Measurements from ENCODE around the gene SHC1.
A peak's percentile ranks its signal among the peaks of the same experiment; 100 is the strongest.

SHC1 gene

DNA sequence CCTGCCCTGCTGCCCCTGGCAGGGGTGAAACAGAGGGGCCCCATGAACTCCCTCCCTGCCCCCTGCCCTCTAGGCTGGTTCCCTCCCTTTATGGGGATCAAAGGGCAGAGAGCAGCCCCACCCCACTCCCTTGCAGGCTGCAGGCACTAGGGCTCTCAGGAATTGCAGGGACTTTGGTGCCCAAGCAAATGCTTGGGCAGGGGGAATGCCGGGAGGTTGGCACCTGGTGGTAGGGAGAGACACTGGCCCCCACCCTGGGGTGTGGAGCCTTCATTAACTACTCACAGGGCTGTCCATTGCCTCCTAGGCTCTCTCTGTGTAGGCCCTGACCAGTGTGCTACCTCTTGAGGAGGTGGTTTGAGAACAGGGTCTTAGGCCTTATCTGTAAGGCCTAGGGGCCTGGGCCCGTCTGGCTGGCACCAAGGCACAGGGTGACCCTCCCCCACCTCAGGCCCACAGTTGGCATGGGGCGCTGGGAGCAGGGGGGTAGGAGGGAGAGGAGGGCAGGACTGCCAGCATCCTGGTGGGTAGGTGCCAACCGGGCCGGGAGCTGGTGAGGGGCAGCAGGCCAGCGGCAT, 36.8 kb upstream of the SHC1 start:
- no peak for DNase-seq

DNA sequence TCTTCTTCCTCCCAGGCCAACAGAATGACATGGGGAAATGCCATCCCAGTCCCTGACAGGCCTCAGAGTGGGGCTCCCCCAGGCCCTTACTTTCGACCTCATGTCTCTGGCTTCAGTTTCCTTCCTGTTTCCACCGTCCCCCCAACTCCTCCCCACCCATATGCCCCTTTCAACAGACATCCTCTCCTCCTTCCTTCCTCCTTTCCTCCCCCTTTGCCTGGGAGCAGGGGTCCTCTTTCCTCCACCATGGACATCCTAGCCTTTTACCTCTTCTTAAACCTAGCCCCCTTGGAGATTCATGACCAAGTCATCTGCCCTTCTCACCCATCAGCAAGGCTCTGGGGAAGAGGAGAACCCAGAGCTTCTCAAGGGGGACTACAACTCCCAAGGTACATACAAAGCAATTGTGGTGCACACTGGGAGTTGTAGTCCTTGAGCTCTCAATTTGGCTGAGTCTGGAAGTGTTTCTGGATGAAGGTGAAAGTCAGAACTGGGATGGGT, 36.1 kb upstream of the SHC1 start:
- DNase-seq = no peak

DNA sequence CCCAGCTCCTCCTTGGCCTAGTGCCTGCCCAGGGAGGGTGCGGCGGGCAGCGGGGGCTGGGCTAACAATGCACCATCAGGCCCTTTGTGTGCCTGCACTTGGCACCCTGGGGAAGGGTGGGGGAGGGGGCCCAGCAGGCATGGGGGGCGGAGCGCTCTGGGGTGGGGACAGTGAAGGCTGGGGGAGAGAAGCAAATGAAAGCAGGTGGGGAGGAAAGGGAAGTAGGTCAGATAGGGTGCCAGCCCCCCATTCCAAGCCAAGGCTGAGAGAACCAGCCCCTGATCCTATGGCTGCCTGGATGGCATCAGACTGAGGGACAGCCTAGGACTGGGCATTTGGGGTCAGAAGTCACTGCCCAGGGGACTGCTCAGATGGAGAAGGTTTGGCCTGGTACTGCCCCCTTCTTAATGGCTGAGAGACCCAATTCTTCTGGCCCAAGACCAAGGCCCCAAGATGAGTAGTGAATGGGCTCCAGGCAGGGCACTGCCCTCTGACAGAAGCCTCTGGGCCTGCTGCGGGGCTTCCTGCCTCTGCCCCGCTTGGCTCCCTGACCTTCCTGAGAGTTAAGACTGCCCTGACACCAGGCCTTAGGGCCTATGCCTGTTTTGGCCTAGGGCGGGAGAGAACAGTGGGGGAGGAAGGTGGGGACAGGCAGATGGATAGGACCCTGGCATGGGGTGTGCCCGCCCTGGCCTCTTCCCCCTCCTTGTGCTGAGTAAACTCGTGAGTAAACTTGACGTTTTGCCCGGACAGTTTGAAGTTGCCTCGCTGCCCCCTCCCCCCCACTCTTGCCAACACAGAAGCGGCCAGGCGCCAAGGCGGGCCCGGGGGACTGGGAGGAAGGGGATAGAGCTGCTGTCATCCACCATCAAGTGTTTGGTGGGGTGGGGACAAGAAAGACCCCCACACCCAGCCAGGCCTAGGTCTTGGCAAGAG, 34.8 kb upstream of the SHC1 start:
- DNase-seq = no peak

DNA sequence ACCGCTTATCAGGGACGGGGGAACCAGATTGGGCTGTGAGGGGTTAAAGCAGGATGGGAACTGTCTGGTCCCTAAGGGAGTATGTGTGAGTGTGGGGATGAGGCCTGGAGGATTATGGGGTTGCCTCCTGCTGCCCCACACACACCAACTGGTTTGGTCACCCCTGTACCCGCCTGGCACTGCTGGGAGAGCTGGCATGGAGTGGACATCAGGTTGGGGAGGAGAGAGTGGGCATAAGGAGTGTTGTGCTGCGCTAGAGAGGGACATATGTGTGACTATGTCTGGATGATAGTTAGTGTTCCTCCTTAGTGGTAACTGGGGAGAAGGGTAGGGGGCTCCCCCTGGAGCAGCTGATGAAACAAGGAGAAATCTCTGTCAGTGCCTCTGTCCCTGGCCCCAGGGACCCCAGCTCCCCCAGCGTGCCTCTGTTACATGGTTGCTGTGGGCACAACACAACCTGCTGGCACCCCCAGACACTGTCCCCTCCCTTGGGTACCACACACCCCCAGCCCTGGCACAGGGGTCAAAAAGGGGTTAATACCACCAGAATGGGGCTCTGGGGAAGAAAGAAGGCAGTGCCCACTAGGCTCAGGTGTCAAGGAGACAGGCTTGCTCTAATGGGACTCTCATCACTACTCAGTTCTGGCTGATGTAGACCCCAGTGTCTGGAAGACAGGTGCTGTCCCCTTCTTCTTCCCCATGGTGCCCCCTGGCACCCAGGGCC, 34.0 kb upstream of the SHC1 start:
- no peak for DNase-seq

DNA sequence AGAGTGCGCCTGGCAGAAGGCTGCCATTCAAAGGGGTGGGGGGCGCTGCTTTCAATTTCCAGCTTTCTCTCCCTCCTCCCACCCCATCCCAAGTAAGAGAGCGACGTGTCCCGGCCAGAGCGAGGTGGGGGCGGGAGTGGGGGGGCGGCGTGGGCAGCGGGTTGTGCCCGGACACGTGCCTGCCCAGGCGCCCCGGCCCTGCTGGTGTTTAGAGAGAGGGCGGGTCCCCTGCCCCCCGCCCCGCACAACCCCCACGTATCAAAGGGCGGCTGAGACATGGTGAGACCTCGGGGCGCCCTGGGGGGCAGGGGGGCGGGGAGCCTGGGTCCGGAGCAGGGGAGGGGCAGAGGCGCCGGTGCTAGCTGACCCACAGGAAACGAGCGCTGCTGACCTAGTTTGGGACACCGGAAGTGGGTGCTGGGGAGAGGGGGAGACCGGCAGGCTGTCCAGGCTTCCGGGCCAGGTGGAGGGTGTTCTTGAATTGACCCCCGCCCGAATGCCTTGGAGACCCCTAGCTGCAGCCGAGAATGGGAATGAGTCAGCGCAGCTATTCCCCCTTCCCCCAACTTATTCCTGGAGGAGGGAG, 33.3 kb upstream of the SHC1 start:
- no peak for DNase-seq

DNA sequence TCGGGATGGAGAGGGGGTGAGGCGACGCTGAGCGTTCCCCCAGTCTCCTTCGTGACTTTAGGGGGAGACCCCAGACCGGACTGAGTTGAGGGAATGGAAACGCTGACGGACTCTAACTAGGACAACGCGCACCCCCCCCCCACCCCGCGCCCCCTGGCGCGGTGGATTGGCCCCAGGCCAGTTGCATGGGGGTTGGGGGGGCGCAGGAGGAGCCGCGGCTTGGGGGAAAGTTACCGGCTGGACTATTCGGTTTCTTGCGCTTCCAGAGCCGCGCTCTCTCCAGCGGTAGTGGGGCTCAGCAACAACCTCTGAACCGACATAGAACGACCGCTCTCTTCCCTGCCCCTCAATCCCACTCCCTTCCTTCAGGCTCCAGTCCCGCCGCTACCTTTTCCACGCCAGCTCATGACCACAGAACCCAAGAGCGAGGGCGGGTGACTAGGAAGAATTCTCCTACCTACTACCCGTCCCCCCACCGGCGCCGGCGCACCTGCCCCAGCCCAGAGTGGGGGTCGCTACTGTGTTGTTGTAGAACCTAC, 32.7 kb upstream of the SHC1 start:
- no peak for DNase-seq

DNA sequence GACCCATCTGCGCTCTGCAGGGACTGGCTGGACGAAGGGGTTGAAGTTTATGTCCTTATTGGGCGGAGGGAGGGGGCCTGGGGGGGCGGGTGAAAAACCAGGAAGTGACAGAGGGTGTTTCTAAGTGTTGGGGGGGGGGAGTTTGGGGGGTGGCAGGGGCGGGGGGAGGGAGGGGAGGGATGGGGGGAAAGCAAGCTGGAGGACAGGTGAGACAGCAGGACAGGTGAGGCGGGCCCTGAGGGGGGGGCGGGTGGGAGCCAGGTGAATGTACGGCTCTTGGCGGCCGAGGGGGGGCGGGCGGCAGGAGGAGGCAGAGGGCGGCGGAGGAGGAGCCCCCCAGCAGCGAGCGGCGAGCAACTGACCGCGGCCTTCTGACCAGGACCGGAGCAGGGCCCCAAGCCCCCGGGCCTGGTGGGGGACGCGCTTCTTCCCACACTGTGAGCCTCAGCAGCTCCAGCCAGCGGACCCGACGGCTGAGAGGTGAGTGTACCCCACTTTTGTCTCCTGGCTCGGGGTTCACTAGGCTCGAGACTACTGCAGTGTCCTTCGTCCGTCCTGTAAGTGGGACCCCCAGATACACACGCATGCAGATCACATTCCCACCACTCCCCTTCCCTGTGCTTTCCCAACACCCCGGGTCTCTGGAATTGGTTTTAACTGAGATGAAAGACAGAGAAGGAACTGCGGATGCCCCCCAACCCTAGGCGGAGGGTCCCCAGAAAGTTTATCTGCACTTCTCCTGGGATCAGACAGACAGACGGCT, 32.1 kb upstream of the SHC1 start, which contains the start of gene ZBTB7B:
Gene ZBTB7B, plus strand, starts transcription at position 339 of the 763 bp plus-strand sequence. CDS start 11,859 bp downstream, outside the sequence.
- DNase-seq = no peak

DNA sequence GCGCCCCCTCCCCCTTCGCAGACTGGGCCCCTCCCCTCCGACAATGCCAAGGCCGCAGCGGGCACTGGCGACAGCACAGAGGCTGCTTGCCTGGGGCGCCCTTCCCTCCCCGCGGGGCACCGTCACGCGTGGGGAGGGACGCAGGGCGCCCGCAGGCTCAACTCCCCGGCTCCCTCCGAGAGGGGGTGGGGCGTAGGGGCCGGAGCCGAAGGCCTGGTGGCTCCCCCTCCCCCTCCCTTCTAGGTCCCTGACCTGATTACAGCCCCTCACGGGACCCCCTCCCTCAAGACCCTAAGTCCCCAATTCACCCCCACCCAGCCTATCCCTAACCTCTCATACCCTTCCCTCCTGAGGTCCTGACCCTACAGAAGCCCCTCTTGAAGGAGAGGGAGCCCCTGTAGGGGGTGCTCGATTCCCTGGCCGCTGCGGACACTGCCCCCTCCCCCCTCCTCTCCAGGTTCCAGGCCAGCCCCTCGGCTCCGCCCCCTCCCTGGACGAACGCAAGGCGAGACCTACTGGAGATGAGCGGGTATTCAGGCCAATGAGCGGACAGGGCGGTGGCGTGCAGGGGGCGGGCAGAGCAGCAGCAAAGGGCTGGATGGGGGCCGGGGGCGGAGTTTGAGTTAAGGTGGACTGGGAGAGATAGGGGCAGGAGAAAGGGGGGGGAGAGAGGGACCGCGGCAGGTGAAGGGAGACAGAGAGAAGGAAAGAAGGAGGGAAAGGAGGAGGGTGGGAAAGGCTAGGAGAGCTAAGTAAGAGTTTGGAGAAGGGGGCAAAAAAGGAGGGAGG, 31.3 kb upstream of the SHC1 start:
- DNase-seq = peak; percentile 98

DNA sequence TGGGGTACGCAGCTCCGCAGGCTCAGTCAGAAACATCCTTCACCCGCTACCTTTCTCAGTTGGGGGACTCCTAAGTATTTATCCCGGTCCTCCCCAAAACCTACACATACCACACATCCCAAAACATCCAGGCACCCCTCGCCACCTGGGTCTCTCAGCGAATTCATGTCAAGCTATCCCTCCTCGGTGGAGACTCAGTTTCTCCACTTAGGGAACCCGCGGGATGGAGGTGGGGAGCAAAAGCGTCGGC, 30.8 kb upstream of the SHC1 start:
- DNase-seq = no peak

DNA sequence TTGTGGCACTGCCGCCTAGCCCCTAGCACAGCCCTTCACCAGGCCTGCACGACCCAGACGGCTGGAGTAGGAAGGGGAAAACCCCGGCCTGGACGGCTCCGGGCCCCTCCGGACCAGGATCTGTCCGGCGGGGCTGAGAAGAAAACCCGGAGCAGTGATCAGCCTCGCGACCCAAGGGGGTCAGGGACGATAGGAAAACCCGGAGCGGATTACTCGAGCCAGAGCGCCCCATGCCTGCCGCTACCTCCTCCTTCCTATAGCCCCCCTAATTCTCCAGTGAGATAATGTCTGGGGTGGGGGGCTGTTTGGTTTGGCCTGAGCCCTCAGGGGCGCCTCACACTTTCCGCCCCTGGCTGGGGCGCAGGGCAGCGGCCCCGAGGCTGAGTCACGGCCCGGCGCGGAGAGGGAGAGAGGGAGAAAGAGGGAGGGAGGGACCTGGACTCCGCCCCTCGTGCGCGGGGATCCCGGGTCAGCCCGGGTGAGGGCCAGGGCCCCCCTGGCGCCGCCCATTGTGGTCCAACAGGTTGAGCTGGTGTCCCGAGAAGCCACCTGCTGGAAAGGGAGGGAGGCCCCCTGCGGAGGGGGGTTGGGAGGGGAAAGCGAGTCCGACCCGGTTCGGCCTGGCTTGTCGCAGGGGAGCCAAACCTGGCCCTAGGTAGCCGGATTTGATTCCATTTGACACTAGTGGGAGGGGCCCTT, 30.3 kb upstream of the SHC1 start:
- peak; percentile 95 for DNase-seq

DNA sequence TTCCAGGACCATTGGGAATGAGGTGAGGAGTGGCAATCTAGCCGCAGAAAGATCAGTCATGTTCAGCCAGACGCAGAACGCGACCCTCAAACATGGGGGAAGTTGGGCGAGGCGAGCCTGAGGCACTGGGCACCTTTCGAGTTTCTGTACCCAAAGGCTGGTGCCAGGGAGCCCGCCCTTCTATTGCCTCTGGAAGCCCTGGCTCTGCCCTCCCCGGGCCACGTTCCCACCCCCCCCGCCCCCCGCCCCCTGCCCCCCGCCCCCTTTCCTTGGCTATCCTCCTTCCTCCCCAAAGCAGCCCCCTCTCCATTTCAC, 29.8 kb upstream of the SHC1 start:
- DNase-seq = no peak

DNA sequence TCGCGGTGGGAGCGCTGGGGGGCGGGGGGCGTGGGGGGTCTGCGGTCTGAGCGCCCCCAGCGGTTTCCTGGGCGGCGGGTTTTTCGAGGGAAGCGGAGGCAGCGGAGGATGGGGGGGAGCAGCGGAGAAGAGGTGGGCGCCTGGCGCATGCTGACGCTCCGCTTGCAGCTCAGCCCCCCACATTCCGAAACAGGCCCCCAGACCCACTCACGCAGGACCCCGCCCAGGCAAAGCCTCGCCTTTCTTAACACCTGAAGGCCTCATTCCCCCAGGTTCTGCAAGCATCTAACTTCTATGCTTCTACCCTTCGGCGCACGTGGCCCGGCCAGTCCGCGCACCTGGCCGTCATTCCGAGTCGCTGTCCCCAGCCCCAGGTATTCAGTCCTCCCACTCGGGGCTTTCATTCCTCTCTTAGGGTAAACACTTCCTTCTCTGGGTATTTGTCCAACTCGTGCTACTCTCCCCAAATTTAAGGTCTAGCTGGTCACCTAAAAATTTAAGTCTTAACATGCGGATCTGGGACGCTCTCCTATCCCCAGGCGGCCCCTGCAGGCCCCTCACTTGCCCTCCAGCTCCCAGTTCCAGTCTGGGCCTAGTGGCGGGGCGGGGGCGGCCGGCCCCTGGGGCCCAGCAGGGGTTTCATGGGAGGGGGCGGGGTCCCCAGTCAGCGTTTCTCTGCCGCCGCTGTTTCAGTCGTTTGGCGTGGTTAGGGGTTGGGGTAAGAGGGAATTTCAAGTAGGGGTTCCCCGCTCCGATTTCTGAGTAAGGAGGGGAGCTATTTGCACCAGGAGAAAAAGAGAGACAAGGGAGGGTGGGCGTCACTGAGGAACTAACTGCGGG, 29.2 kb upstream of the SHC1 start:
- peak; percentile 37 for DNase-seq

DNA sequence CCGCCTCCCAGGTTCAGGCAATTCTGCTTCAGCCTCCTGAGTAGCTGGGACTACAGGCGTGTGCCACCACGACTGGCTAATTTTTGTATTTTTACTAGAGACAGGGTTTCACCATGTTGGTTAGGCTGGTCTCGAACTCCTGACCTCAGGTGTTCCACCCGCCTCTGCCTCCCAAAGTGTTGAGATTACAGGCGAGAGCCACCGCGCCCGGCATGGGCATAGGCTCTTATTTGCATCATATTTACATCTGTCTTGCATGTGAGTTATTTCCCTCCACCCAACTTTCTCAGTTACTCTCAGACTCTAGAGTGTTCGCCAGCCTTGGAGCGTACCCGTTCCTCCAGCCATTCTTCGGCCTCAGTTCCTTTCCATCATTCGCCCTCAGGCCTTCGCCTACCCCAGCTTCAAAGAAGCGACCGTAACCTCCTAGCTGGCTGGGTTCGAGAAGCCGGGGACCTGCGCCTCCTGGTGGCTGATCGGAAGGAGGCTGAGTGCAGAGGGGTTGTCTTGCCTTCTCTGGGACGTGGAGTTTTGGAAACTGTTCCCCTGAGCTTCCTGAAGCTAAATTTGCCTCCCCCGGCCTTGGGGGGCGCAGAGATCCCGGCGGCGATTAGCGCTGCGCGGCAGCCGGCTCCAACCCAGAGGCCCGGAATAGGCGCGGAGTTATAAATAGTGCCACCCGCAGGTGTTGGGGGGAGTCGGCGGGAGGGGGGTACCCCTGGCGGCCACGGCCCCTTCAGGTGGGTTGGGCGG, 28.4 kb upstream of the SHC1 start:
- DNase-seq = no peak

DNA sequence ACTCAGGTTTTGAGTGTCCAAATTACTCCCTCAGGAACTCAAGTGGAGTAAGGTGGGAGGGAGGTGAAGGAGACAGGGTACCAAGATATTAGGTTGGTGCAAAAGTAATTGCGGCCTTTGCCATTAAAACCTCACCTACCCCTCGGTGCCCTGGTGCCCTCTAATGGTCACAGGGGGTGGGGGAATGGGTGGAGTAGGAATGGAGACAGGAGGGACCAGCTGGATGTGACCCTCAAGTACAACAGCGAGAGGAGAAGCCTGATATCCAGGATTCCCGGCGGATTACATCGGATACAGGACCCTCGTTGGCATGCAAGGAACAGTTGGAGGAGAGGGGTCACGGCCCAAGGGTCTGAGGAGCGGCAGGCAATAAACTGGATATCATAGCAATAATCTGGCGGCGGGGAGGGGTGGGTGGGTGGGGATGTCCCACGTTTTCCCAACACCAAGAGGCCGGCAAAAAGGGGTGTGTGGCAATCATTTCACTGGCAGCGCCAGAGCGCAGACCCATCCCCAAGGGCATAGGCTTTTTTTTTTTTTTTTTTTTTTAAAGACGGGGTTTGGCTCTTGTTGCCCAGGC, 27.7 kb upstream of the SHC1 start:
- DNase-seq = no peak

DNA sequence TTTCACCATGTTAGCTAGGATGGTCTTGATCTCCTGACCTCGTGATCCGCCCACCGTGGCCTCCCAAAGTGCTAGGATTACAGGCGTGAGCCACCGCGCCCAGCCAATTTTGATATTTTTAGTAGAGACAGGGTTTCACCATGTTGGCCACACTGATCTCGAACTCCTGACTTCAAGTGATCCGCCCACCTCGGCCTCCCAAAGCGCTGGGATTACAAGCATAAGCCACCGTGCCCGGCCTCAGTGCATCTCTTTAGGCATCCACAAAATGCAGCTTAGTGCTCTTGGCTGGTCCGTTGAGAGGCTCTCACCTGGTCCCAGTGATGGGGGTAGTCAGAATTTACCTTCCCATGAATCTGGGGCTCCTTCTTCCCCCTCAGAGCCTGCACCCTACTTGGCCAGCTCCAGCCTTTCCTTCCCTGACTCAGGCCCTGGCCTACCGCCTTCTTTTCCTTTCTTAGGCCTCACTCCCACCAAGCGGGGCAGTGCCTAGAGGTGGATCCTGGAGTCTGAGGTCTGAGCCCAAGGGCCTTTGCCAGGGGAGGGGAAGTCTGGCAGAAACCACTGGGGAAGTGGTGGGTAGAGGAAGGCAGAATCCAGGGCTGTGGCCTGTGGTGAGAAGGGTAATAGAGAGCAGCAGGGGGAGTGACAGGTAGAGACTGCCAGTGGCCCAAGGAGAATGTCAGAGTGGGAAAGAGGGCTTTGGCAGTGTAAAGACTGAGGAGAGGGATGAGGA, 26.6 kb upstream of the SHC1 start:
- DNase-seq = no peak

DNA sequence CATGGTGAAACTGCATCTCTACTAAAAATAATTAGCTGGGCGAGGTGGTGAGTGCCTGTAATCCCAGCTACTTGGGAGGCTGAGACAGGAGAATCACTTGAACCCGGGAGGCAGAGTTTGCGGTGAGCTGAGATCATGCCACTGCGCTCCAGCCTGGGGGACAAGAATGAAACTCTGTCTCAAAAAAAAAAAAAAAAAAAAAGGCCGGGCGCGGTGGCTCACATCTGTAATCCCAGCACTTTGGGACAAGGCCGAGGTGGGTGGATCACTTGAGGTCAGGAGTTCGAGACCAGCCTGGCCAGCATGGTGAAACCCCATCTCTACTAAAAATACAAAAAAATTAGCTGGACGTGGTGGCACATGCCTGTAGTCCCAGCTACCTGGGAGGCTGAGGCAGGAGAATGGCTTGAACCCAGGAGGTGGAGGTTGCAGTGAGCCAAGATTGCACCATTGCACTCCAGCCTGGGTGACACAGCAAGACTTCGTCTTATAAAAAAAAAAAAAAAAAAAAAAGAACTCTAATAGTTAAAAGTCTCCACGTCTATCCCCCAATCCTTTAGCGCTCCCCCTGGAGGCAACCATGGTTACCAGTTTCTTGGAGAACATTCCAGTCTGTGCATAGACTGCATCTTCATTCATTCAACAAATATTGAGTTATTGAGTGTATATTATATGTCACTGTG, 24.9 kb upstream of the SHC1 start:
- peak; percentile 15 for DNase-seq

DNA sequence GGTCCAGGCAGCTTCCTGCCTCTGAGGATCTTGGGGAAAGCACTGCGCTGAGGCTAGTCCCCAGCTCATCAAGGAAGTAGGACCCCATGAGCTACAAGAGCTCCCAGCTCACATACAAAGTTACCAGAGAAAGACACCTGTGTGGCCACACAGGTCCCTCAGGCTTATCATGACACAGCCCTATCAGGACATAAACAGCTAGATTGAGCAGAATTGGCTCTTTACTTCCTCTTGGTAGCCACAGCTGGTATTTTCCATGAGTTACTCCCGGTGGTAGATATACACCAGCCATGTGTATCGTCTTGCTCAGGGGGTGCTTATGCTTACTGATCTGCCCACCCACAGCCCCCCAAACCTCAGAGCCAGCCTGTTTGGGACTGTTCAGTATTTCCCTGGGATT, 24.0 kb upstream of the SHC1 start:
- DNase-seq = no peak

DNA sequence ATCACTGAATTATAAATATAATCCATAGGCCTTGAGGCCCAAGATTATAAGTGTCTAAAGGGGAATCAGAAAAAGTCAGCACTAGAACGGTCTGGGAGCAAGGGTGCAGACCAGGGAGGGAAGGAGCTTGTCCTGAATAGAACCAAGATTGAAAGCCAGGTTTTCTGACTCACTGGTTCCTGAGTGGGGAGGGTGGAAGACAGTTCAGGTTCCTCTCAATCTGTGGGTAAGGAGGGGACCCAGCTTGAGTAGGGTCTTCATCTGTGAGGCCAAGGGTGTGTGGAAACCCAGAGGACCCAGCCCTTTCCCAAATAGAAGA, 23.7 kb upstream of the SHC1 start:
- DNase-seq = no peak

All from NCI-H510A treated with DMSO at 0.1 percent for 48 hours (cell line).